NCI-H460 (cell line): Measurements from ENCODE around the gene MYH14. TPM values are rescaled to one million over a fixed set of nuclear protein-coding genes. Genes with fewer than 3 reads are reported as not detected.

ENCODE experiments used
- DNase-seq: peaks from one replicate; pipeline ENCODE4 v3.0.0-alpha.2; 2016; ENCODE audit warnings: low read depth; ENCODE audit errors: extremely low read depth
- total RNA-seq: library from RNA; depleted of rRNA; stranded (reverse); fragments of >200 nt; shearing (Covaris generic); gene quantifications from 2 replicates; pipeline ENCODE4 v1.2.3, GENCODE V29; 2014

The MYH14 gene
- total RNA-seq, 1 experiment from 2014 or later, result 3.0 TPM

DNA sequence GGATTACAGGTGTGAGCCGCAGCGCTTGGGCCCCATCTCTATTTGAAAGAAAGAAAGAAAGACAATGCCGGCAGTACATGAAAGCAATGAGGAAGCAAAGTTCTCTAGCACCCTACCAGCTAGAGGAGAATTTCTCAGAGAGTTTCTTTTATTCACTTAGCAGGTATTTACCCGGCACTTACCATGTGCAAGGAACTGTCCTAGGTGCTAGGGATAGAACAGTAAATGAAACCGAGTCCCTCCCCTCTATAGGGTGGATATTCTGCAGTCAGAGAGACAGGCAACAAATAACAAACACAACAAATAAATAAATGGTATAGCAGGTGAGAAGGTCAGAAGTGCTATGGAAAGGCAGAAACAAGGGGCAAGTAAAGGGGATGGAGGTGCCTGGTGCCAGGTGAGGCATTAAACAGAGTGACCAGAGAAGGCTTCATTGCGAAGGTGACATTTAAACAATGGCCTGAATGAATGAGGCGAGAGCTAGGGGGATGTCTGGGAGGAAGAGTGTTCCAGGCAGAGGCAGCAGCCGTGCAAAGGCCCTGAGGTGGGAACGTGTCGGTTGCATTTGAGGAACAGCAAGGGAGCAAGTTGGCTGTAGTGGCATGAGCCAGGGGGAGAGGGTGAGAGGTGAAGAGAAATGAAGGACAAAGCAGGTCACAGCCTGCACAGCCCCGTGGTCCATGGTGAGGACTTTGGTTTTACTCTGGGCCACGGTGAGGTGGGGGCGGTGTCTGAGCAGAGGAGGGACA lies 10.8 kb upstream of the MYH14 start:
- DNase-seq, result no peak

GRCh38 chr19:50195224-50195623 lies 8.2 kb upstream of the MYH14 start:
- no peak for DNase-seq

DNA sequence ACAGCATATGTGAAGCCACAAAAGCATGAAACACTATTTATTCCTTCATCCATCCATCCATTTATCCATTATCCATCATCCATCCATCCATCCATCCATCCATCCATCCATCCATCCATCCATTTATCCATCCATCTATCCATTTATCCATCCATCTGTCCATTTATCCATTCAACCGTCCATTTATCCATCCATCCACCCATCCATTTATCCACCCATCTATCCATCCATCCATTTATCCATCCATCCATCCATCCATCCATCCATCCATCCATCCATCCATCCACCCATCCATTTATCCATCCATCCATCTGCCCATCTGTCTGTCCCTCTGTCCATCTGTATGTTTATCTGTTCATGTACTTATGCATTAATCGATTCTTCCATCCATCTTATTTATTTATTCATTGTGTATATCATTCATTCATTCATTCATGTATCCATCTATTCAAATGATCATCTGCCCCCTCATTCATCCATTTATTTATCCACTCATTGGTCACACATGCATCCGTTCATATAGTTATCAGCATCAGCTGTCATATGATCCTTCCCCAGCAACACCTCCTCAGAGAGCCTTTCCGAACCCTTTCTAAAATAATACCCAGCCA lies 7.0 kb upstream of the MYH14 start:
- no peak for DNase-seq

GRCh38 chr19:50197348-50197747 lies 6.1 kb upstream of the MYH14 start:
- no peak for DNase-seq

DNA sequence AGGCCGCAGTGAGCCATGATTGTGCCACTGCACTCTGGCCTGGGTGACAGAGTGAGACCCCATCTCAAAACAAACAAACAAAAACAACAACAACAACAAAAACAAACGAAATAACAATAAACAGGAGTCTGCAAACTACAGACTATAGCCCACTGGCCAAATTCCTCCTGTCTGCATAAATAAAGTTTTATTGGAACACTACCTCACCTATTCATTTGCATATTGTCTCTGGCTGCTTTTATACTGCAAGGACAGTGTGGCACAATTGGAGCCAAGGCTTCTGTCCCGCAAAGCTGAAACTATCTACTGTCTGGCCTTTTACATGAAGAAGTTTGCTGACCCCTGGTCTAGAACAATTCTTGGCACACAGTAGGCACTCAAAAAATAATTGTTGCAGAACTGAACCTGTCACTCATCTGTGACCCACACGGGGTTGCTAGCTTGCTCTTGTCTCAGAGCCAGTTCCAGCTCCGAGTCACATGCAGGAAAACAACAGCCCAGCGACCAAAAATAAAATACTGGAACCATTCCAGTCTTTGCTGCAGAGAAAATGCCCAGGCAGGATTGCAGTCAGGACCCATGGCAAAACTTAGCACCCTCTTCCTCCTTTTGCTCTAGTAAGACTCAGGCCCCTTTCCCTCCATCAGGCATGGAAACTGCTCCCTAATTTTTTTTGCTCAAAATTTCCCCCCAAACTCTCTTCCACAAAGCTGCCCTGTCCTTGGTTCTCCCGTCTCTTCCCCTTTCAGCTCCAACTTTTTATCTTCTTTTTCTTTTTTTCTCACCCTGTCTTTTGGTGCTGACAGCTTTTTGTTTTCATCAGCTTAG lies 4.8 kb upstream of the MYH14 start:
- DNase-seq, result no peak

DNA sequence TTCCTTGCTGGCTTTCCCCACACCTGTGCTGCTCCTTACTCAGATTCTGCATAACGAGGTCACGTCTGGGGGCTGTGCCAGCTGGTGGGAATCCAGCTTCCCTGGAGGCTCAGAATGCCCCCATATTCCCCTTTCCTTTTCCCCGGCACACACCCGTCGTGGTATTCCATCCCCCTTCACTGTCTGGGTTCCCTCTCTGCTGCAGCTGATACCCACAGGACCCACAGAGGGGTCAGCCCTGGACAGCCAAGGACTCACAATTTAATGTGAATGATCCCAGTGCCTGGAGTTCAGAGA lies 4.2 kb upstream of the MYH14 start:
- no peak for DNase-seq

DNA sequence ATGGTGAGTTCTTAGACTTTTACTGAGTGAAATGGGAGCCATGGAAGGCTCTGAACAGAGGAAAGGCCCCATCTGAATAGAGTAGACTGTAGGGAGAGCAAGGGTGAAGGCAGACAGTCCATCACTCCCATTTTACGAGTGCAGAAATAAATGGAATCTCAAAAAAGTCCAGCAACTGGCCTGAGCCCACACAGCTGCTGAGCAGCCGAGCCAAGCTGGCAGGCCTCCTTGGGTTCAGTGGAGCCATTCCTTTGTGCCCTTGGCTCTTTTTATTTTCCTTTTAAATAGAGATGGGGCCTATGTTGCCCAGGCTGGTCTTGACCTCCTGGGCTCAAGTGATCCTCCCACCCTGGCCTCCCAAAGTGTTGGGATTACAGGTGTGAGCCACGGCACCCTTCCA lies 1.0 kb upstream of the MYH14 start:
- DNase-seq, result no peak

DNA sequence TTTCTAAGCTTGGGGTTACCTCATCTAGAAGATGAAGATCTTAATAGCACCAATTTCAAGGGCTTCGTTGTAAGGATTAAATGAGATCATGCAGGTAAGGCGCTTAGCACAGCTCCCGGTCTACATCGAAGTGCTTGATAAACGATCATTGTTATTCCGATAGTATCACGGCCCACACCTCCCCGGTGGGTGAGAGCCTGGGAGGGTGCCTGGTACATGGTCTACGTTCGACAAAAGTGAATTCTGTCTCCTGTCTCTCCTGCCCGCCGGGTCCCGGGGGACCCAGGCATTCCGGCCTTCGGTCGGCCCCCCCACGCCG lies 501 bp upstream of the MYH14 start:
- DNase-seq, result no peak

GRCh38 chr19:50204081-50204428 lies 633 bp downstream of the MYH14 start:
- no peak for DNase-seq

- no peak for DNase-seq
These were observed 1.6 kb downstream of the MYH14 start for GRCh38 chr19:50204811-50205675.

GRCh38 chr19:50205681-50206138 lies 2.3 kb downstream of the MYH14 start:
- no peak for DNase-seq

- no peak for DNase-seq
These were observed 2.8 kb downstream of the MYH14 start for GRCh38 chr19:50206191-50206590.

DNA sequence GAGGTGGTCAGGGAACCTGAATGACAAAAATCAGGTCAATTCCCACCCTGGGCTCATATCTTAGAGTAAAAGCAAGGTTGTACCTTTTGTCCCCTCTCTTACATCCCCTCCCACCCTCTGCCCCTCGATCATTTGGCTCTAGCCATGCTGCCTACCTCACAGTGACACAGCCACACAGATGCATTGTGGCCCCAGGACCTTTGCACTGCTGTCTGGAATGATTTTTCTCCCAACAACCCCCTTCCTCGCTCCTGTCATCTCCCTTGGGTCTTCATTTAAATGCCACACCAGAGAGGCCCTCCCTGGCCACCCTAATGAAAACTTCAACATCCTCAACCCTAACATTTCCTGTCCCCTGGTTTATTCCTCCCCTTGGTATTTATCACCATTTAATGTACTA lies 4.3 kb downstream of the MYH14 start:
- no peak for DNase-seq

- no peak for DNase-seq
These were observed 5.7 kb downstream of the MYH14 start for GRCh38 chr19:50209131-50209530.

GRCh38 chr19:50210425-50210824 lies 7.0 kb downstream of the MYH14 start:
- DNase-seq, result no peak

DNA sequence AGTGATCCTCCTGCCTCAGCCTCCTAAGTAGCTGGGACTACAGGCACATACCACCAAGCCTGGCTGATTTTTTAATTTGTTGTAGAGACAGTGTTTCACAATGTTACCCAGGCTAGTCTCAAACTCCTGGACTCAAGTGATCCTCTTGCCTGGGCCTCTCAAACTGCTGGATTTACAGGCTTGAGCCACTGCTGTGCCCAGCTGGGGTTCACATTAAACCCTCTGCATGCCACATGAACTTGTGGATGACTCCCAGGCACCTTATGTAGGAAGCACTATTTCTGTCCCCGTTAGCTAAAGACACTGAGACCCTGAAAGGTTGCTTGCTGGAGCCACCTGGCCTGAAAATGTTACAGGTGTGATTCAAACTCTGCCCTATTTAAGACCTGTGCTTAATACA lies 10.5 kb downstream of the MYH14 start:
- no peak for DNase-seq

- DNase-seq, result no peak
These were observed 11.5 kb downstream of the MYH14 start for GRCh38 chr19:50214699-50215543.

- DNase-seq, result no peak
These were observed 12.4 kb downstream of the MYH14 start for GRCh38 chr19:50215820-50216219.

DNA sequence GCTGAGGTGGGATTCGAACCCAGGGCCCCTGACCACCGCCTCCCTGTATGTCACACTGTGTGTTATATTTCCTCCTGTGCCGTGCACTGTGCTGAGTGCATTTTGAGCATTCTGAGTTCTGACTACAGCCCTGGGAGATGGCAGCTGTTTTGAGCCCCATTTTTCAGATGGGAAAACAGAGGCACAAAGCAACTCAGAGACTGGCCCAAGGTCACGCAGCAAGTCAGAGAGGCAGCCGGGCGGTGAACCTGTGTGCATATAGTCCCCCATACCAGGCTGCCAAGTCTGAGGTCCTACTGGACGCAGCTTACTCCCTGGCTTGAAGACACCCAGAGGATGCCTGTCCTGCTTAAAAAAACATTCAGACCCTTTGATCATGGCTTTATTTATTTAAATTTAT lies 17.7 kb downstream of the MYH14 start:
- no peak for DNase-seq
